K562 (cell line): ENCODE data around the gene SNX30.

Experiments used
- ATF7 ChIP-seq: fragments of 450-650 bp; IDR thresholded peaks from 2 replicates; pipeline ENCODE4 v1.7.1; 2014; ENCODE audit warnings: mild to moderate bottlenecking, moderate library complexity
- TF ChIP-seq, protein P1 (sequence below), 3 experiments: IDR thresholded peaks in 2 of 3; conservative IDR thresholded peaks in 1 of 3; 2 replicates each; pipeline ENCODE4 v1.5.1; 2011 to 2012; ENCODE audit warnings: low read length in 3 of 3, mild to moderate bottlenecking in 3 of 3, control low read depth in 2 of 3, improper control_type of control experiment in 1 of 3, inconsistent platforms in 1 of 3, low read depth in 1 of 3, mixed read lengths in 1 of 3, moderate library complexity in 1 of 3; ENCODE audit not compliant: insufficient read depth in 2 of 3

DNA sequence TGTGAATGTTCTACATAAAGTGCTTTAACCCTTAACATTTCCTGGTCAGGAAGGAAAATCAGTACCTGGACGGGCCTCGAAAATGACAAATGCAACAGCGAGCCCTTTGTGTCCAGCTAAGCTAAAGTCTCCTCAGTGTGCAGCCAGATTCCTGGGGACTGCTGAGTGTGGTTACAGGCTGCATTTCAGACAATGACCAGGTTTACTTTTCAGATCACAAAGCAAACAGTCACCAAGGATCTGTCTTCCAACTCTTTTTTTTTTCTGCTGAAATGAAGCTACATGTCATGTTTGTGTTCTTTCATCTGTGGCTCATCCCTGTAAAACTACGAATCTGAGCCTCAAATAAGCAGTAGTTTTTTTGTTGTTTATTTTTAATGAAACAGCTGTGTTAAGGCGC, 119.4 kb downstream of the SNX30 start:
- no peak for TF ChIP-seq ATF7
- TF ChIP-seq, protein P1, sequence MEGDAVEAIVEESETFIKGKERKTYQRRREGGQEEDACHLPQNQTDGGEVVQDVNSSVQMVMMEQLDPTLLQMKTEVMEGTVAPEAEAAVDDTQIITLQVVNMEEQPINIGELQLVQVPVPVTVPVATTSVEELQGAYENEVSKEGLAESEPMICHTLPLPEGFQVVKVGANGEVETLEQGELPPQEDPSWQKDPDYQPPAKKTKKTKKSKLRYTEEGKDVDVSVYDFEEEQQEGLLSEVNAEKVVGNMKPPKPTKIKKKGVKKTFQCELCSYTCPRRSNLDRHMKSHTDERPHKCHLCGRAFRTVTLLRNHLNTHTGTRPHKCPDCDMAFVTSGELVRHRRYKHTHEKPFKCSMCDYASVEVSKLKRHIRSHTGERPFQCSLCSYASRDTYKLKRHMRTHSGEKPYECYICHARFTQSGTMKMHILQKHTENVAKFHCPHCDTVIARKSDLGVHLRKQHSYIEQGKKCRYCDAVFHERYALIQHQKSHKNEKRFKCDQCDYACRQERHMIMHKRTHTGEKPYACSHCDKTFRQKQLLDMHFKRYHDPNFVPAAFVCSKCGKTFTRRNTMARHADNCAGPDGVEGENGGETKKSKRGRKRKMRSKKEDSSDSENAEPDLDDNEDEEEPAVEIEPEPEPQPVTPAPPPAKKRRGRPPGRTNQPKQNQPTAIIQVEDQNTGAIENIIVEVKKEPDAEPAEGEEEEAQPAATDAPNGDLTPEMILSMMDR (IDR thresholded peaks at IDR 0.05 in 2 of 3, conservative IDR thresholded peaks at IDR 0.05 in 1 of 3; ENCODE audit: insufficient read depth in 2 of 3, low read depth in 1 of 3, low read length in 3 of 3), result no peak
